HG02870 (cell line): ENCODE results near the gene SIM2.
"Not testable (repeated sequence)": the region's sequence is repeated elsewhere in the genome, so short reads cannot be mapped to it uniquely, and the experiment has no call there.

Source experiments
- ATAC-seq: cut with Tn5 transposase; IDR thresholded peaks from one replicate; pipeline ENCODE4 v1.9.1; 2021; ENCODE audit warnings: mild to moderate bottlenecking, moderate library complexity; ENCODE audit not compliant: unreplicated experiment

Gene SIM2, protein sequence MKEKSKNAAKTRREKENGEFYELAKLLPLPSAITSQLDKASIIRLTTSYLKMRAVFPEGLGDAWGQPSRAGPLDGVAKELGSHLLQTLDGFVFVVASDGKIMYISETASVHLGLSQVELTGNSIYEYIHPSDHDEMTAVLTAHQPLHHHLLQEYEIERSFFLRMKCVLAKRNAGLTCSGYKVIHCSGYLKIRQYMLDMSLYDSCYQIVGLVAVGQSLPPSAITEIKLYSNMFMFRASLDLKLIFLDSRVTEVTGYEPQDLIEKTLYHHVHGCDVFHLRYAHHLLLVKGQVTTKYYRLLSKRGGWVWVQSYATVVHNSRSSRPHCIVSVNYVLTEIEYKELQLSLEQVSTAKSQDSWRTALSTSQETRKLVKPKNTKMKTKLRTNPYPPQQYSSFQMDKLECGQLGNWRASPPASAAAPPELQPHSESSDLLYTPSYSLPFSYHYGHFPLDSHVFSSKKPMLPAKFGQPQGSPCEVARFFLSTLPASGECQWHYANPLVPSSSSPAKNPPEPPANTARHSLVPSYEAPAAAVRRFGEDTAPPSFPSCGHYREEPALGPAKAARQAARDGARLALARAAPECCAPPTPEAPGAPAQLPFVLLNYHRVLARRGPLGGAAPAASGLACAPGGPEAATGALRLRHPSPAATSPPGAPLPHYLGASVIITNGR

DNA sequence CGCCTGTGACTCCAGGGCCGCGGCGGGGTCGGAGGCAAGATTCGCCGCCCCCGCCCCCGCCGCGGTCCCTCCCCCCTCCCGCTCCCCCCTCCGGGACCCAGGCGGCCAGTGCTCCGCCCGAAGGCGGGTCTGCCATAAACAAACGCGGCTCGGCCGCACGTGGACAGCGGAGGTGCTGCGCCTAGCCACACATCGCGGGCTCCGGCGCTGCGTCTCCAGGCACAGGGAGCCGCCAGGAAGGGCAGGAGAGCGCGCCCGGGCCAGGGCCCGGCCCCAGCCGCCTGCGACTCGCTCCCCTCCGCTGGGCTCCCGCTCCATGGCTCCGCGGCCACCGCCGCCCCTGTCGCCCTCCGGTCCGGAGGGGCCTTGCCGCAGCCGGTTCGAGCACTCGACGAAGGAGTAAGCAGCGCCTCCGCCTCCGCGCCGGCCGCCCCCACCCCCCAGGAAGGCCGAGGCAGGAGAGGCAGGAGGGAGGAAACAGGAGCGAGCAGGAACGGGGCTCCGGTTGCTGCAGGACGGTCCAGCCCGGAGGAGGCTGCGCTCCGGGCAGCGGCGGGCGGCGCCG, at the start of gene SIM2:
Gene SIM2 (plus strand): TSS at position 135 of the 565 bp plus-strand sequence. CDS start 632 bp downstream, outside the sequence.
- no peak for ATAC-seq

GRCh38 chr21:36654324-36654723, 44.6 kb upstream of the SIM2 start:
- no peak for ATAC-seq

DNA sequence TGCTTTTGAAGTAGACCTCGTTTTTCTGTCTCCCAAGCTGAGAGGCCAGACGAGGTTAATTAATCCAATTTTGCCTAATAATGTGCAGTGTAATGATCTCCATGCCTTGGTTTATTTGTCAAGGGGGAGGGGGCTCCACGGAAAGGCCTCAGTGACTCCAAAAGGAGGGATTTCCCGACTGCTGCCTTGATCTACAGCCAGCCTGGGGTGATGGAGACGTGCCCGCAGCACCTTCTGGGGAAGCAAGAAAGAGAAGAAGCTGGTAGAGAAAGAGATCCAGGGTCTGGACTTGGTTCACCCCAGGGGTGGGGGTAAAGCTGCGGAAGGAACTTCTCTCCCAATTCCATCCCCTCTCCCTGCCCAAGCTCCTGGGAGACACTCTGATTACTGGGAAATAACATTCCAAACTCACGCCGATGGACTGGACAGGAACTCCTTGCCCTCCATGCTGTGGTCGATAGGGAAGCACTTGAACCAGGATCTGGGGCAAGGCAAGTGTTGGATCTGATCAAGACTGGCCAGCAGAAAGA, 44.1 kb upstream of the SIM2 start:
- no peak for ATAC-seq

- ATAC-seq, result no peak
Measured at GRCh38 chr21:36656138-36656537, 42.8 kb upstream of the SIM2 start.

GRCh38 chr21:36657290-36657689, 41.6 kb upstream of the SIM2 start:
- ATAC-seq, result not testable (repeated sequence)

GRCh38 chr21:36657999-36658398, 40.9 kb upstream of the SIM2 start:
- no peak for ATAC-seq

DNA sequence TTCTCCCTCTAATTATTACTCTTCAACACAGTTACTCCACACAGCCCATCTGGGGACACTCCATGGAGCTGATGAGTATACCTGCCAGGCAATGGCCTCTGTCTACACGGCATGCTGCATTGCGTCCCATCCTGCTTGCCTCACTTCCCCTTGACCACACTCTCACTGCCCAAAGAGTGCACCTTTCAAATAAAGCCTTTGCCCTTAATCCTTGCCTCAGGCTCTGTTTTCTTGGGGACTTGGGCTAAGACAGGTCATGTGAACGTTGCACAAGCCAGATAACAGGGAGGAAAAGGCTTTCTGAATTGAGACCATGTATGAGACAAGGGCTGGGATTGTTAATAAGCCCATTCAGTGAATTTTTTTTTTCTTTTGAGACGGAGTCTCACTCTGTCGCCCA, 40.0 kb upstream of the SIM2 start:
- ATAC-seq, result no peak

- ATAC-seq, result no peak
Measured at GRCh38 chr21:36661511-36662309, 37.2 kb upstream of the SIM2 start.

GRCh38 chr21:36663033-36663855, 35.7 kb upstream of the SIM2 start:
- no peak for ATAC-seq

- no peak for ATAC-seq
Measured at GRCh38 chr21:36664662-36664990, 34.3 kb upstream of the SIM2 start.

GRCh38 chr21:36665806-36666205, 33.1 kb upstream of the SIM2 start:
- no peak for ATAC-seq

DNA sequence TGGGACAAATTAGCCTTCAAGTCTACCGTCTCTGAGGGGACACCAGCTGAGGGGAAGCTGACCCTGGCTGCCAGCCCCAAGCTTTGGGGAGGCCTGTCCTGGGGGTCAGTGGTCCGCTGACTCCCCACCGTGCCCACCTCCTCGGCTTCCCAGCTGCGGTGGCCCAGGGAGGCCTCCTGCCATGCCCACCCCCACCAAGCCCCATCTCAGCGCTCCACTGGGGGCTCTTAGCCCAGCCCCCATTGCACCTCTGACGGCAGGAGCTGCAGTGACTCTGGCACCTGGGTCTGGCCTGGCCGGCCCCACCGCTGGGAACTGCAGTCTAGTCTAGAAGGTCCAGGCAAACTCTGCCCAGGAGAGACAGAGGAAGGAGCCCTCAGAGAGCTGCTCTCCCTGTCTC, 30.2 kb upstream of the SIM2 start:
- no peak for ATAC-seq

GRCh38 chr21:36671836-36672235, 27.1 kb upstream of the SIM2 start:
- no peak for ATAC-seq

- not testable (repeated sequence) for ATAC-seq
Measured at GRCh38 chr21:36672296-36672695, 26.6 kb upstream of the SIM2 start.

DNA sequence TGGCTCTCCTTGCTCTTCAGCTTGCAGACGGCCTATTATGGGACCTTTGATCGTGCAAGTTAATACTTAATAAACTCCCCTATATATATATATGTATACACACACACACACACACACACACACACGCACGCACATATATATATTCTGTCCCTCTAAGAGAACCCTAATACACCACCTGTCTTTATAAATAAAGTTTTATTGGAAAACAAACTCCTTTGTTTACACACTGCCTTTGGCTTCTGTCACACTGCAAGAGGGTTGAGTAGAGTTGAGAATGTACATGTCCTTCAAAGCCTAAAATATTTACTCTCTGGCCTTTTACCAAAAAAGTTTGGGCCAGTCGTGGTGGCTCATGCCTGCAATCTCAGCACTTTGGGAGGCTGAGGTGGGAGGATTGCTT, 26.2 kb upstream of the SIM2 start:
- no peak for ATAC-seq

GRCh38 chr21:36676039-36676950, 22.6 kb upstream of the SIM2 start:
- no peak for ATAC-seq

GRCh38 chr21:36677443-36677842, 21.5 kb upstream of the SIM2 start:
- ATAC-seq, result no peak

DNA sequence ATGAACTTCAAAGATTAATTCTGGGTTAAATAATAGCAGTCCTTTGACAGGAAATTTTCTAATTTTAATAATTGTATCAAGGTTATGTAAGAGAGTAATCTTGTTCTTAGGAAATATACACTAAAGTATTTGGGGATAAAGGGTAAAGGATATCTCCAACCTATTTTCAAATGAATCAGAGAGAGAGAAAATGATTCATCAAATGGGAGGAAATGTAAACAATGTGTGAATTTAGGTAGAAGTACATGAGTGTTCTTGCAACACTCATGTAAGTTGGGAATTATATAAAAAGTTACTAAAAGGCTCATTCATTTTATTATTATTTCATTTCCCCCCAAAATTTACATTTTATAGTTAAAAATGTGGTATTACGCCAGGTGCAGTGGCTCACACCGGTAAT, 20.4 kb upstream of the SIM2 start:
- no peak for ATAC-seq

- no peak for ATAC-seq
Measured at GRCh38 chr21:36681117-36681631, 17.7 kb upstream of the SIM2 start.
